GM12865 (cell line): ENCODE measurements around the gene CXCR1.

Experiments
- DNase-seq: peaks from one replicate; pipeline ENCODE4 v3.0.0; 2010; ENCODE audit warnings: low read depth
- H3K4me3 ChIP-seq: 2 replicates; pipeline ENCODE4 v1.5.1; 2011; ENCODE audit warnings: mild to moderate bottlenecking, low read depth, low read length, control low read depth
- CTCF ChIP-seq: IDR thresholded peaks from 2 replicates; pipeline ENCODE4 v1.5.1; 2011; ENCODE audit warnings: low read length, control low read depth, low read depth, inconsistent platforms; ENCODE audit not compliant: insufficient read depth; ENCODE audit errors: missing control alignments

Gene CXCR1

GRCh38 chr2:218193701-218194100, 26.9 kb upstream of the CXCR1 start:
- no peak overlapping the region for H3K4me3 ChIP-seq
- no peak for TF ChIP-seq CTCF
- no peak for DNase-seq

GRCh38 chr2:218192902-218193430, 26.2 kb upstream of the CXCR1 start:
- H3K4me3 ChIP-seq = no peak overlapping the region
- TF ChIP-seq CTCF = no peak
- DNase-seq = no peak

GRCh38 chr2:218188528-218188927, 21.8 kb upstream of the CXCR1 start:
- no peak for TF ChIP-seq CTCF
- no peak overlapping the region for H3K4me3 ChIP-seq
- DNase-seq = no peak

- TF ChIP-seq CTCF = no peak
- DNase-seq = no peak
- no peak overlapping the region for H3K4me3 ChIP-seq
Observed at GRCh38 chr2:218187296-218188015, 20.7 kb upstream of the CXCR1 start.

- no peak overlapping the region for H3K4me3 ChIP-seq
- TF ChIP-seq CTCF = no peak
- no peak for DNase-seq
Observed at GRCh38 chr2:218186876-218187275, 20.1 kb upstream of the CXCR1 start.

- DNase-seq = peak; percentile 77
- TF ChIP-seq CTCF = peak; percentile 80
- H3K4me3 ChIP-seq = no peak overlapping the region
Observed at GRCh38 chr2:218186355-218186766, 19.6 kb upstream of the CXCR1 start.

GRCh38 chr2:218184331-218184730, 17.6 kb upstream of the CXCR1 start:
- no peak for DNase-seq
- no peak overlapping the region for H3K4me3 ChIP-seq
- no peak for TF ChIP-seq CTCF
